ENCODE results near the gene JCAD.
"Not testable (repeated sequence)": the region's sequence is repeated elsewhere in the genome, so short reads cannot be mapped to it uniquely, and the experiment has no call there.

The JCAD gene

GRCh38 chr10:30059209-30060107 lies at the start of gene JCAD:
Gene JCAD (minus strand): TSS chr10:30059586. CDS start chr10:30047812, 11,774 bp downstream.
- H3K4me3 ChIP-seq, result peak within 1 kb of the TSS; percentile 72
- TF ChIP-seq POLR2AphosphoS5 (IDR thresholded peaks at IDR 0.05; ENCODE audit: borderline replicate concordance, low read depth, low read length), result no peak
- TF ChIP-seq EZH2 (IDR thresholded peaks at IDR 0.05), result no peak
- no peak for TF ChIP-seq FOXP2 (optimal IDR thresholded peaks at IDR 0.05; ENCODE audit: control extremely low read depth, extremely low read length, insufficient read depth)
- H3K9me3 ChIP-seq (ENCODE audit: low read depth, low read length), result no peaks in the 10 kb centered on the region
- H3K27ac ChIP-seq, result no peak within 1 kb of the TSS
- no peaks in the 10 kb centered on the region for H3K36me3 ChIP-seq (ENCODE audit: insufficient read depth, low read length)
- DNase-seq (ENCODE audit: low read depth, low spot score), result no peak
- H3K9ac ChIP-seq (ENCODE audit: insufficient read length), result no peak within 1 kb of the TSS

GRCh38 chr10:30106987-30107386 lies 47.6 kb upstream of the JCAD start:
- no peak for DNase-seq (ENCODE audit: low read depth, low spot score)
- H3K9me3 ChIP-seq (ENCODE audit: low read depth, low read length), result no peaks in the 10 kb centered on the region
- H3K4me3 ChIP-seq, result no peak overlapping the region
- no peak overlapping the region for H3K27ac ChIP-seq
- no peak overlapping the region for H3K9ac ChIP-seq (ENCODE audit: insufficient read length)
- no peaks in the 10 kb centered on the region for H3K36me3 ChIP-seq (ENCODE audit: insufficient read depth, low read length)
- TF ChIP-seq EZH2 (IDR thresholded peaks at IDR 0.05), result no peak
- no peak for TF ChIP-seq POLR2AphosphoS5 (IDR thresholded peaks at IDR 0.05; ENCODE audit: borderline replicate concordance, low read depth, low read length)
- no peak for TF ChIP-seq FOXP2 (optimal IDR thresholded peaks at IDR 0.05; ENCODE audit: control extremely low read depth, extremely low read length, insufficient read depth)

GRCh38 chr10:30103595-30104320 lies 44.4 kb upstream of the JCAD start:
- Histone ChIP-seq H3K27ac (no peak overlapping the region), H3K9ac (ENCODE audit: insufficient read length) (no peak overlapping the region), H3K4me3 (no peak overlapping the region), H3K9me3 (ENCODE audit: low read depth, low read length) (no peaks in the 10 kb centered on the region), H3K36me3 (ENCODE audit: insufficient read depth, low read length) (no peaks in the 10 kb centered on the region)
- DNase-seq (ENCODE audit: low read depth, low spot score), result peak; percentile 72
- TF ChIP-seq EZH2 (IDR thresholded peaks at IDR 0.05), result no peak
- TF ChIP-seq FOXP2 (optimal IDR thresholded peaks at IDR 0.05; ENCODE audit: control extremely low read depth, extremely low read length, insufficient read depth), result no peak
- no peak for TF ChIP-seq POLR2AphosphoS5 (IDR thresholded peaks at IDR 0.05; ENCODE audit: borderline replicate concordance, low read depth, low read length)

DNA sequence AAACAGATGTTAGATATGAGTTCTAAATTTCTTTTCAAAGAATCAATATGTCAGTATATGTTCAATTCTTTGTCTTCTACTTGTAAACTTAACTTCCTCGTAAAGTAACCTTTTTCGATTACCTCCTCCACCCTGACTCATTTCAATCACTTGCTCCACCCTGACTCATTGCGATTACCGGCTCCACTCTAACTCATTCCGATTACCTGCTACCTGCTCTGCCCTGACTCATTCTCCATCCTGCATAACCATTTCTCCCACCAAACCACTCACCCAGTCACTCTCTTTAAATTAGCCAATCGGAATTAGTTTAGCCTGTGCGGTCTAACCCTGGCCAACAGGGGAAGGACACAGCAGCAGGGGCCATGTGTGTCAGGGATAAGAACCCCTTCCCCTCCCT lies 40.3 kb upstream of the JCAD start:
- not testable (repeated sequence) for H3K27ac ChIP-seq; H3K9ac ChIP-seq (ENCODE audit: insufficient read length); DNase-seq (ENCODE audit: low read depth, low spot score); H3K36me3 ChIP-seq (ENCODE audit: insufficient read depth, low read length); H3K9me3 ChIP-seq (ENCODE audit: low read depth, low read length); H3K4me3 ChIP-seq

- Histone ChIP-seq H3K36me3 (ENCODE audit: insufficient read depth, low read length) (no peaks in the 10 kb centered on the region), H3K4me3 (no peak overlapping the region), H3K27ac (no peak overlapping the region), H3K9ac (ENCODE audit: insufficient read length) (no peak overlapping the region), H3K9me3 (ENCODE audit: low read depth, low read length) (no peaks in the 10 kb centered on the region)
- DNase-seq (ENCODE audit: low read depth, low spot score), result no peak
- no peak for TF ChIP-seq EZH2 (IDR thresholded peaks at IDR 0.05)
- TF ChIP-seq POLR2AphosphoS5 (IDR thresholded peaks at IDR 0.05; ENCODE audit: borderline replicate concordance, low read depth, low read length), result no peak
- TF ChIP-seq FOXP2 (optimal IDR thresholded peaks at IDR 0.05; ENCODE audit: control extremely low read depth, extremely low read length, insufficient read depth), result no peak
Observed at GRCh38 chr10:30099101-30099500, 39.7 kb upstream of the JCAD start.

- Histone ChIP-seq H3K27ac (no peak overlapping the region), H3K36me3 (ENCODE audit: insufficient read depth, low read length) (no peaks in the 10 kb centered on the region), H3K9ac (ENCODE audit: insufficient read length) (no peak overlapping the region), H3K9me3 (ENCODE audit: low read depth, low read length) (no peaks in the 10 kb centered on the region), H3K4me3 (no peak overlapping the region)
- no peak for DNase-seq (ENCODE audit: low read depth, low spot score)
- no peak for TF ChIP-seq POLR2AphosphoS5 (IDR thresholded peaks at IDR 0.05; ENCODE audit: borderline replicate concordance, low read depth, low read length)
- TF ChIP-seq EZH2 (IDR thresholded peaks at IDR 0.05), result no peak
- TF ChIP-seq FOXP2 (optimal IDR thresholded peaks at IDR 0.05; ENCODE audit: control extremely low read depth, extremely low read length, insufficient read depth), result no peak
Observed at GRCh38 chr10:30098629-30099028, 39.2 kb upstream of the JCAD start.

GRCh38 chr10:30096564-30096963 lies 37.2 kb upstream of the JCAD start:
- H3K9ac ChIP-seq (ENCODE audit: insufficient read length), result no peak overlapping the region
- no peak overlapping the region for H3K27ac ChIP-seq
- H3K9me3 ChIP-seq (ENCODE audit: low read depth, low read length), result no peaks in the 10 kb centered on the region
- no peaks in the 10 kb centered on the region for H3K36me3 ChIP-seq (ENCODE audit: insufficient read depth, low read length)
- DNase-seq (ENCODE audit: low read depth, low spot score), result no peak
- H3K4me3 ChIP-seq, result no peak overlapping the region
- TF ChIP-seq EZH2 (IDR thresholded peaks at IDR 0.05), result no peak
- no peak for TF ChIP-seq POLR2AphosphoS5 (IDR thresholded peaks at IDR 0.05; ENCODE audit: borderline replicate concordance, low read depth, low read length)

DNA sequence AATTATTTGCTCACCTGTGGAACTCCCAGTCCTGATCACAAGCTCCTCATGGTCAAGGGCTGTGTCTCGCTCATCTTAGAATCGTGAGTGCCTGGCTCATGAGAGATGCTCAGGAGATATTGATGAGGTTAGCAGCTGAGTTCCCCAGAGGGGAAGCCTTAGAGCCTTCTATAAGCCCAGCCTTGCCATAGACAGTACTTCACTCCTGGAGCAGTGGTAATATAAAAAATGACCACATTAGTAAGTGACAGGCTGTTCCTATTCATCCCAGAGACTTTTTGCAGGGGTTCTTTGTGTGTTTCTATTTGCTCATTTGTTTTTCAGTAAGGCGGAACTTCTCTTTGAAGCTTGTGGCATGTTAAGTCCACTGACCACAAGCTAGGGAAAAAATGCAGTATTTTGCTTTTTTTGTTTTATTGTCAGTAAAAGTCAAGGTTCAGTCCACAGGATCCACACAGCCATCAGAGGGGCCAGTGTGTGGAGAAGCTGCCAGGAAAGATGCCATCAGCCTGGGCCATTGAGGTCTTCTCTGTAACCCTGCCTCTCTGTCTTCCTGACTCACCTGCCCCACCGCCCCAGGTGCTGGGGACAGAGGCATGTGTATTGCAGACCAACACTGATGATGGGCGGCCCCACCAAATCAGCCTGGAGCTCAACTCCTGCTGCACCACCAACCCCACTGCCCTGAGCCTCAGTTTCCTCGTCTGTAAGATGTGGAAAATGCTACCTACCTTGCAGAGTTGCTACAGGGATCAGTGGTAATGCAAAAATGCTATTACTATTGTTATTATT lies 36.4 kb upstream of the JCAD start:
- Histone ChIP-seq H3K9me3 (ENCODE audit: low read depth, low read length) (no peaks in the 10 kb centered on the region), H3K27ac (no peak overlapping the region), H3K36me3 (ENCODE audit: insufficient read depth, low read length) (no peaks in the 10 kb centered on the region), H3K9ac (ENCODE audit: insufficient read length) (no peak overlapping the region), H3K4me3 (no peak overlapping the region)
- DNase-seq (ENCODE audit: low read depth, low spot score), result no peak
- TF ChIP-seq FOXP2 (optimal IDR thresholded peaks at IDR 0.05; ENCODE audit: control extremely low read depth, extremely low read length, insufficient read depth), result no peak
- no peak for TF ChIP-seq POLR2AphosphoS5 (IDR thresholded peaks at IDR 0.05; ENCODE audit: borderline replicate concordance, low read depth, low read length)
- TF ChIP-seq EZH2 (IDR thresholded peaks at IDR 0.05), result no peak

All from SK-N-MC (cell line).